Stimulated activated CD4-positive, alpha-beta T cell treated with anti-CD3 and anti-CD28 coated beads, Interleukin-2, amount 100 ng/mL, for 4 hours (primary cell): ENCODE results near the gene GTF3C5.
A peak's percentile ranks its signal among the peaks of the same experiment; 100 is the strongest.
"Not testable (repeated sequence)": the region's sequence is repeated elsewhere in the genome, so short reads cannot be mapped to it uniquely, and the experiment has no call there.

Experiments
- DNase-seq: peaks from one replicate; pipeline ENCODE4 v3.0.0-alpha.2; 2020; ENCODE audit warnings: low read depth

Gene GTF3C5

GRCh38 chr9:133031130-133031422 is 279 bp downstream of the GTF3C5 start:
- no peak for DNase-seq

GRCh38 chr9:133031496-133031911 is 707 bp downstream of the GTF3C5 start:
- DNase-seq = no peak

DNA sequence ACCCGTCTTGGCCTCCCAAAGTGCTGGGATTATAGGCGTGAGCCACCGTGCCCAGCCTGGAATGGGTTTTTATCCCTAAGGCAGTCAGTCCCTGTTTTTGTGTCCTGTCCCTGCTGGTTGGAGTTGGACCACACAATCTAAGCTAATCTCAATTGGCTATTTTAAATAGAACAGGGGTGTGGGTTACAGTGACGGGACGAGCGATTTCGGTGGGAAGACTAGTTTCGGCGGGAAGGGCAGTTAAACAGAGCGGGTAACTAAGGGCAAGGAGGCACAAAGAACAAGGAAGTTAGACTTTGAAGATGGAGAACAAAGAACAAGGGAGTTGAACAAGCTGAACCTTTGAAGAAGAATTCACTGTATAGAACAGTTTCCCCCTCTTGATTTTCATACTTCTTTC is 1.4 kb downstream of the GTF3C5 start:
- DNase-seq = no peak

DNA sequence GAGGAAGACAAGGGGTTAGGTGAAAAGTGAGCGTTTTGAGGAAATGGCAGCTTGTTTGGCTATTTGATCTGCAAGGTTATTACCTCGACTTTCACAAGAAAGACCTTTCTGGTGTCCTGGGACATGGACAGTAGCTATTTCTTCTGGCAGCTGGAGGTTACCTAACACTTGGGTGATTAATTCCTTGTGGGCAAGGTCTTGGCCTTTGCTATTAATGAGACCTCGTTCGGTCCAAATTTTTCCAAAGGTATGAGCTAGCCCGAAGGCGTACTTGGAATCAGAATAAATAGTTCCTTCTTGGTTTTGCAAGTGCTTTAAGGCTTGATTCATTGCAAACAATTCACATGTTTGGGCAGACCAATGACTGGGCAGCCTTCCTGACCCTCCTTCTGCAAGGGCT is 4.9 kb downstream of the GTF3C5 start:
- DNase-seq = no peak

DNA sequence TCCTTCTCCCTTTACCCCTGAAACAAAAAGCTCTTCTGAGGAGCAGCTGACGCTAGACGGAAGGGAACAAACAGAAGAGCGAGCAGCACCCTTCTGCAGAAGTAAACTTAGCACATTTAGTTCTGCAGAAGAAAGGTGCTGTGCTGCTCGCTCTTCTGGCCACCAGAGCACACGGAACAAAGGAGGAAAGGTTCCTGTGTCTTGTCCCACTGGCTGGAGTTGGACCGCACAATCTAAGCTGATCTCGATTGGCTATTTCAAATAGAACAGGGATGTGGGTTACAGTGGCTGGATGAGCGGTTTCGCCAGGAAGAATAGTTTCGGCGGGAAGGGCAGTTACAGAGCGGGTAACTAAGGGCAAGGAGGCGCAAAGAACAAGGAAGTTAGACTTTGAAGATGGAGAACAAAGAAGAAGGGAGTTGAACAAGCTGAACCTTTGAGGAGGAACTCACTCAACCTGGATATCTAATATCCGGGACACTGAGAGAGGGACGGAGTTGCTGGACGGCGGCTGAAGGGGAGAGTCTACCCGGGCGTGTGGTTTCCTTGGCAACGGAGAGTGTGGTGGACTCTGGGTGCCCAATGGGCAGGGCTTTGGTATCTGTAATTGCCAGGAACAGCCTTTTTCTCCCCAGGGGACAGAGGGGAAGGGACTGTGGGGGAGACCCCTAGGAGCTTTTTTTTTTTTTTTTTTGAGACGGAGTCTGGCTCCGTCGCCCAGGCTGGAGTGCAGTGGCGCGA is 7.1 kb downstream of the GTF3C5 start:
- no peak for DNase-seq

- DNase-seq = not testable (repeated sequence)
Observed at GRCh38 chr9:133040892-133041479, 10.2 kb downstream of the GTF3C5 start.

- DNase-seq = no peak
Observed at GRCh38 chr9:133041958-133042357, 11.2 kb downstream of the GTF3C5 start.

GRCh38 chr9:133042676-133043075 is 11.9 kb downstream of the GTF3C5 start:
- no peak for DNase-seq

DNA sequence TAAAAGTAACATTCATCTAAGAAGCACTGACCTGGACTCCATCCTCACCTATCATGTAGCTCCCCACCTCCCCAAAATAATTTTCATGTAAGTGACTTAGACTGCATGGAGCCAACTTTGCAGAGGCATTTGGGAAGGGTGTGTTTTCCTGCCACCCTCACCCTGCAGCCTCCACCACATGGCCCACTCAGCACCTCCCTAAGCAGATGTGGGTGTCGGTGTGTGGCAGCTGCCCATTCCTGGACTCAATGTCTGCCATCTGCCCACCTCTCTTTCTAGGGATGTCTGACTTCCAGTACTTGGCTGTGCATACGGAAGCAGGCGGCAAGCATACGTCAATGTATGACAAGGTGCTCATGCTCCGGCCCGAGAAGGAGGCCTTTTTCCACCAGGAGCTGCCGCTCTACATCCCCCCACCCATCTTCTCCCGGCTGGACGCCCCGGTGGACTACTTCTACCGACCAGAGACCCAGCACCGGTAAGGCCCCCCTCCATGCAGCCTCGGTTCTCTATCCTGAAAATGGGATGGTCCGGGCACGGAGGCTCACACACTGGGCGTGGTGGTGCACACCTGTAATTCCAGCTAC is 12.7 kb downstream of the GTF3C5 start:
- DNase-seq = no peak

- no peak for DNase-seq
Observed at GRCh38 chr9:133044125-133044524, 13.3 kb downstream of the GTF3C5 start.

GRCh38 chr9:133044661-133045060 is 13.9 kb downstream of the GTF3C5 start:
- DNase-seq = peak; percentile 21

DNA sequence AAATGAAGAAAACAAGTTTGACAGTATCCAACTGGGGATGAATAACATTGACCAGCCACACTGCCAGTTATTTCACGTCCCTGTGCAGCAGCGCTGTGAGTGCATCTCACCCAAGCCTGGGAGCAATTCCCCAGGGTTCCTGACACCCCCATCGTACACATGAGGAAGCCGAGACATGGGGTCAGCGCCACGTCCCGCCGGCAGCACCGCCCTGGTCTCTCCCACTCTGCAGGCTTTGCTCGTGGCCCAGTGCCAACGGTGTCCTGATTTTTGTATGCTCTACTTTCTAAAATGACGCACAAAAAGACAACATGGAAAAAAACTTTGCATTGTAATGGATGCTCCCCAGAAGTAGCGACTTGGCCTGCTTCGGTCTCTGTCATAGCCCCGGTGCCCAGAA is 14.3 kb downstream of the GTF3C5 start:
- no peak for DNase-seq

- DNase-seq = no peak
Observed at GRCh38 chr9:133046196-133046899, 15.6 kb downstream of the GTF3C5 start.

- no peak for DNase-seq
Observed at GRCh38 chr9:133046900-133047295, 16.1 kb downstream of the GTF3C5 start.

GRCh38 chr9:133048595-133048994 is 17.8 kb downstream of the GTF3C5 start:
- no peak for DNase-seq

DNA sequence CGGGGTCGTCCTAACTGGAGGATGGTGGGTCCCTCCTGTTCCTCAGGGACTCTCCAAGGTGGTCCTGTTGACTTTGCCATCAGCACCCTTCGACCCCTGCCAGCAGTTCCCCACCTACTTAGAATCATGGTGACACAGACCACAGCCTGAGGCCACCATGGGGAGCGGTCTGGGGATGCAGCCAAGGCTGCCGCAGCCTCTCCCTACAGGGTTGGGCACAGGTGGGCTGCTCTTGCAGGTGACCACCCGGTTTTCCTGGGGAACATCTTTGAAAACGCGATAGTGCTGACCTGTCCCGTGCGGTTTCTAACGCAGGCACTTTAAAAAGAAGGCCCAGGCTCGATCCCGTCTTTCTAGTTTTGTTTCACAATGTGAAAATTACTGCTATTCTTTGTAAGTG is 18.2 kb downstream of the GTF3C5 start:
- DNase-seq = no peak

- no peak for DNase-seq
Observed at GRCh38 chr9:133050142-133050541, 19.3 kb downstream of the GTF3C5 start.

- DNase-seq = no peak
Observed at GRCh38 chr9:133050781-133051180, 20.0 kb downstream of the GTF3C5 start.

DNA sequence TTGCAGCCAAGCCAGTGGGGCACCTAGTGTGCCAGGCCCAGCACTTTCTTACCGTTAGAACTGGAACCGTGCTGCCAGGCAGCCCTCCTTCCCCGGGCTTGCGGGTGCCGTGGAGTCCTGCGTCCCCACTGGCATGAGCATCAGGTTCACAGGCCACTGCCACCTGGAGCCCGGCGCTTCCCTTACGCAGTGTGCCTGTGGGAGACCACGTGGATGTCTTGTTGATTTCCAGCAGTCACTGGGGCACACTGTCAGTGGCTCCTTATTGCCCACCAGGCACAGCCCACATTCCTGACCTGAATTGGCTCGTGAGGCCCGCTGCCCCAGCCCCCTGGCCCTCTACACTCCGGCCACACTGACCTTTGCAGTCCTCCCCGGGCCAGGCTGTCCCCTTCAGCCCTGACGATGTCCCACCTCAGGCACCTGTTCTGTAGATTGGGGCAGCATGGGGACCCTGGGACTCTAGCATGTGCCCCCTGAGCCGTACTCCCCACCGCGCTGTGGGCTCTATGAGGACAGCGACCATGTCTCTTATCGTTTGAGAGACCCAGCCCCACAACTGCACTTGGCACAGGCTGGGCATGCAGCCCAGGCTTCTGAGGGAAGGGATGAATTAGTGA is 20.6 kb downstream of the GTF3C5 start:
- DNase-seq = no peak

DNA sequence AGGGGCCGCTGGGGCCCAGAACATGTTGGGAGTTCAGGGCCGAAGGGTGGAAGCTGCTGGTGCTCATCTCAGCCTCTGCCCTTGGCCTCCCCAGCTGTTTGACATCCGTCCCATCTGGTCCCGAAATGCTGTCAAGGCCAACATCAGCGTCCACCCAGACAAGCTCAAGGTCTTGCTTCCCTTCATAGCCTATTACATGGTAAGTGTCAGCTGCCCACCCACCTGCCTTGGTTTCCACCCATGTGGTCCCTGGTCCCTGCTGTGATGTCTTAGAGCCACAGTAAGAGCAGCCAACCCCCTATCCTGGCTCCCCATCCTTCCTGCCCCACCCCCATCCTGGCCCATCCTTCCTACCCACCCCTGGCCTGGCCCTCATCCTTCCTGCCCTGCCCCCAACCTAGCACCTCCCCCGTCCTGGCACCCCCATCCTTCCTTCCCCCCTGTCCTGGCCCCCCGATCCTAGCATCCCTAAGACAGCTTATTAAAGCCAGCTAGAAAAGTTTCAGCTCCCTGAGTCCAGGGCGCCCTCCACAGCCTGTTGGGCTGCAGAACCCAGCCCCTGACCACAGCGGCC is 21.3 kb downstream of the GTF3C5 start:
- DNase-seq = no peak

GRCh38 chr9:133054194-133054890 is 23.5 kb downstream of the GTF3C5 start:
- no peak for DNase-seq

DNA sequence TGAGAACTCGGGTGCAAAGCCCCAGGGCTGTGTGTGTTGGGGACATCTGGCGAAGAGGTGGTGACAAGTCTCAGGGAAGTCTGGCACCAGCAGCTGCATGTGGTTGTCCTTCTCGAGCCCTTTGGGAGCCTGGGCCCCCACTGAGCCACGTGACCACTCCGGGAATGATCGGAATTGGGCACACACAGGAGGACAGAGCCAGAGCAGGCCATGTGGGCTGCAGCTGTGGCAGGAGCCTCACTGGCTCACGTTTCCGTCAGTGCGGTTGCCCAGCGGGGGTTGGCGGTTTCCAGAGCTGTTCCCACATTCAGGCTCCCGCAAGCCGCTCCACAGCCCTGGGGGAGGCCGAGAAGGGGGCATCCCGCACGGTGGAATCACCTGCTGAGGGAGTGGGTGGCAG is 24.2 kb downstream of the GTF3C5 start:
- DNase-seq = no peak
